Ovary (tissue), 3 donors: Measurements from ENCODE around the gene DXO.

Source experiments
- EP300 ChIP-seq: sonication (generic); formaldehyde crosslinking; IDR thresholded peaks from one replicate; pipeline ENCODE4 v1.6.1; 2017; ENCODE audit warnings: antibody characterized with exemption
- POLR2A ChIP-seq: fragments of 450-650 bp; IDR thresholded peaks from one replicate; pipeline ENCODE4 v1.6.1; 2017; ENCODE audit warnings: antibody characterized with exemption, mild to moderate bottlenecking, moderate library complexity
- TF ChIP-seq, protein P1 (sequence below), 3 donors: fragments of 450-650 bp in 2 of 3; fragments of 200-600 bp in 1 of 3; IDR thresholded peaks; one replicate each; pipeline versions ENCODE4 v1.5.1 to v1.8.0; 2016 to 2022; ENCODE audit warnings: antibody characterized with exemption in 3 of 3, mild to moderate bottlenecking in 1 of 3
- donor health status: DM: no; HTN: no; CAD: no.

DNA sequence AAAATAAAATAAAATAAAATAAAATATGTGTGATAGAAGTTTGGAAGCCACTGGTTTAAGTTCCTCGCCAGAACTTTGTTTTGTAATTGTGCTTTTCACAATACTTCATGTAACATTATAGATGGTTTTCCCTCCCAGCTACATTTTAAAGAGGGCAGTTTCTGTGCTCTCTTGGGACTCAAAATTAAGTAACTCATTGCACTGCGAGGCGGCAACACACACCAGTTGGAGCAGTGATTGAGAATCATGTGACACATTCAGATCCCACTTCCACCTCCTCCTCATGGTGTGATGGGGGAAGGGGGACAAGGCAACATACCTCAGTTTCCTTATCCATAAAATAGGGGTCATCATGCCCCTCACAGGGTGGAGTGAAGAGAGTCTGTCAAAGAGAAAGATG is 36.9 kb downstream of the DXO start:
- TF ChIP-seq, protein P1, sequence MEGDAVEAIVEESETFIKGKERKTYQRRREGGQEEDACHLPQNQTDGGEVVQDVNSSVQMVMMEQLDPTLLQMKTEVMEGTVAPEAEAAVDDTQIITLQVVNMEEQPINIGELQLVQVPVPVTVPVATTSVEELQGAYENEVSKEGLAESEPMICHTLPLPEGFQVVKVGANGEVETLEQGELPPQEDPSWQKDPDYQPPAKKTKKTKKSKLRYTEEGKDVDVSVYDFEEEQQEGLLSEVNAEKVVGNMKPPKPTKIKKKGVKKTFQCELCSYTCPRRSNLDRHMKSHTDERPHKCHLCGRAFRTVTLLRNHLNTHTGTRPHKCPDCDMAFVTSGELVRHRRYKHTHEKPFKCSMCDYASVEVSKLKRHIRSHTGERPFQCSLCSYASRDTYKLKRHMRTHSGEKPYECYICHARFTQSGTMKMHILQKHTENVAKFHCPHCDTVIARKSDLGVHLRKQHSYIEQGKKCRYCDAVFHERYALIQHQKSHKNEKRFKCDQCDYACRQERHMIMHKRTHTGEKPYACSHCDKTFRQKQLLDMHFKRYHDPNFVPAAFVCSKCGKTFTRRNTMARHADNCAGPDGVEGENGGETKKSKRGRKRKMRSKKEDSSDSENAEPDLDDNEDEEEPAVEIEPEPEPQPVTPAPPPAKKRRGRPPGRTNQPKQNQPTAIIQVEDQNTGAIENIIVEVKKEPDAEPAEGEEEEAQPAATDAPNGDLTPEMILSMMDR (IDR thresholded peaks at IDR 0.05), result no peak
- TF ChIP-seq EP300, result no peak
- TF ChIP-seq POLR2A, result no peak
